Measurements from ENCODE around the gene MED22.
"Not testable (repeated sequence)": the region's sequence is repeated elsewhere in the genome, so short reads cannot be mapped to it uniquely, and the experiment has no call there.

MED22 gene

DNA sequence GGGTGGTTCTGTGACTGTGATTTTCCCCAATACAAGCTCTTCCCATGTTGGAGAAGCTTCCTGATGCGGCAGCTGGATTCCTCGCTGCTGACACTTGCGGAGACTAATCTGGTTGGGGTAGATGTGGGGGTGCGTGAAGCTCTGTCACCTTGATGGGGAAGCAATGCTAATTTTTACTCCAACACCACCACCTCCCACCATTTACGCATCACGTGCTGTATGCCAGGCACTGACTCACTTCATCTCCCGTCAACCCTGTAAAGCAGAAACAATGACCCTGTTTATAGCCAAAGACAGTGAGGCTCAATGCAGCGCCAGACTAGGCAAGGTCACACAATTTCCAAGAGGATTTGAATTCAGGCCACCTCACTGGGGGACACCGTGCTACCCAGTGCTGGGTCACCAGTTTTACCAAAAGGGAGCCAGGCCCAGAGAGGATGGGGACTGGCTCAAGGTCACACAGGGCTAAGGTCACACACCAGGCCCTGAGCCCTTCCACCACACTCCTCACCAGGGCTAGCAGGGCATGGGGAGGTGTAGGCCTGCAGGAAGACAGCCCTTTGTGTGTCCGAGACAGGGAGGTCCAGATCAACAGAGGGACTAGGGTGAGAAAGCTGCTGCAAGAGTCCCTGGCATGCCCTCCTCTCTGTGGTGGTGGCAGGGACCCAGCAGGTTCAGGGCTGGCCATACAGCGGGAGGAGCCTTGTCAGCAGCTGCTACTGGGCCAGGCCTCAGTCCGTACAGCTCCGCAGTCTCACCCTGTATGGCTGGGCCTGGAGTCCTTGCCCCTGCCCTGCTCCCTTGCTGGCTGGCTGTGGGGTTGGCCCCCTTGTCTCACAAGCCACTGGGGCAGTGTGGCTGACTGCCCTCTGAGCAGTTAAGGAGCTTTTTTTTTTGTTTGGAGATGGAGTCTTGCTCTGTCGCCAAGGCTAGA is 31.5 kb upstream of the MED22 start:
- Histone ChIP-seq H3K9me3 (ENCODE audit: control insufficient read depth, insufficient read depth, low read length) (peaks cover 10% of the 10 kb centered on the region; the same call in 1 of the 2 replicates), H3F3A (ENCODE audit: control insufficient read depth, insufficient read depth) (no peaks in the 10 kb centered on the region), H3K9me2 (replicated peaks; ENCODE audit: control insufficient read depth, low read length) (no peaks in the 10 kb centered on the region), H3K79me2 (ENCODE audit: control insufficient read depth, low read length) (peaks cover 15% of the 10 kb centered on the region), H3K4me3 (ENCODE audit: low read length) (no peak overlapping the region), H3K27me3 (ENCODE audit: control insufficient read depth, low read length) (peaks cover 5% of the 10 kb centered on the region; the same call in 1 of the 2 replicates), H3K4me2 (ENCODE audit: low read length) (no peak overlapping the region), H4K20me1 (ENCODE audit: control insufficient read depth, insufficient read depth, low read depth, low read length) (peaks cover 6% of the 10 kb centered on the region; the same call in 1 of the 2 replicates), H3K27ac (ENCODE audit: low read depth, low read length) (no peak overlapping the region), H3K36me3 (ENCODE audit: control insufficient read depth, low read length) (peaks cover 4% of the 10 kb centered on the region; the same call in 1 of the 2 replicates), H3K4me1 (ENCODE audit: control insufficient read depth, low read length) (peaks cover 18% of the 10 kb centered on the region)
- no peak for TF ChIP-seq EZH2phosphoT487 (IDR thresholded peaks at IDR 0.05; ENCODE audit: borderline replicate concordance, low read length)
- TF ChIP-seq, protein P1, sequence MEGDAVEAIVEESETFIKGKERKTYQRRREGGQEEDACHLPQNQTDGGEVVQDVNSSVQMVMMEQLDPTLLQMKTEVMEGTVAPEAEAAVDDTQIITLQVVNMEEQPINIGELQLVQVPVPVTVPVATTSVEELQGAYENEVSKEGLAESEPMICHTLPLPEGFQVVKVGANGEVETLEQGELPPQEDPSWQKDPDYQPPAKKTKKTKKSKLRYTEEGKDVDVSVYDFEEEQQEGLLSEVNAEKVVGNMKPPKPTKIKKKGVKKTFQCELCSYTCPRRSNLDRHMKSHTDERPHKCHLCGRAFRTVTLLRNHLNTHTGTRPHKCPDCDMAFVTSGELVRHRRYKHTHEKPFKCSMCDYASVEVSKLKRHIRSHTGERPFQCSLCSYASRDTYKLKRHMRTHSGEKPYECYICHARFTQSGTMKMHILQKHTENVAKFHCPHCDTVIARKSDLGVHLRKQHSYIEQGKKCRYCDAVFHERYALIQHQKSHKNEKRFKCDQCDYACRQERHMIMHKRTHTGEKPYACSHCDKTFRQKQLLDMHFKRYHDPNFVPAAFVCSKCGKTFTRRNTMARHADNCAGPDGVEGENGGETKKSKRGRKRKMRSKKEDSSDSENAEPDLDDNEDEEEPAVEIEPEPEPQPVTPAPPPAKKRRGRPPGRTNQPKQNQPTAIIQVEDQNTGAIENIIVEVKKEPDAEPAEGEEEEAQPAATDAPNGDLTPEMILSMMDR (IDR thresholded peaks at IDR 0.05; ENCODE audit: low read depth, low read length, poor library complexity, severe bottlenecking): no peak

DNA sequence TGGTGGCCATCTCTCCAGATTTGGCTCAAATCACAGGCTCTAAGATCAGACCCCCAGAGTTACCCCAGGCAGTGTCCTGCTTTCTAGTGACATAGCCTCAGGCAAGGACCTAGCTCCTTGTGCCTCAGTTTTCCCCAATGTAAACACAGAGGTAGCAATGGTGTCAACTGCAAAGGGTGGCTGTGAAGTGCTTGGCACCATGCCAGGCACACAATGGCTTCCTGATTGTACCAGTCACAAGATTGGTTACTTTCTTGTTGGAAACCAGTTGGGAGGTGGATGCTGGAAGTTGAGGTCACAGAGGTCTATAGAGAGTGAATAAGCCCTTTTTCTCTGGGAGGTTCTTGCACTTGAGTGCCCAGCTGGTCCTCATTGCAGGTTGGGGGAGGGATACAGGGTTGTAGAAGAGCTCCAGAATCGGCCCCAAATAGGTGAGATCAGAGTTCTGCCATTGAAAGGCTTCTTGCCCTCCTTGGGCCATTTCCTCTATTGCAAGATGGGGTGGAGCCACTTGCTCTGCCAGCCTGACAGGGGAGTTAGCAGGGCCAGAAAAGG is 30.6 kb upstream of the MED22 start:
- H3K27ac ChIP-seq (ENCODE audit: low read depth, low read length): no peak overlapping the region
- peaks cover 6% of the 10 kb centered on the region; the same call in 1 of the 2 replicates for H4K20me1 ChIP-seq (ENCODE audit: control insufficient read depth, insufficient read depth, low read depth, low read length)
- H3K4me3 ChIP-seq (ENCODE audit: low read length): no peak overlapping the region
- H3F3A ChIP-seq (ENCODE audit: control insufficient read depth, insufficient read depth): no peaks in the 10 kb centered on the region
- no peaks in the 10 kb centered on the region for H3K9me2 ChIP-seq (replicated peaks; ENCODE audit: control insufficient read depth, low read length)
- peaks cover 24% of the 10 kb centered on the region for H3K79me2 ChIP-seq (ENCODE audit: control insufficient read depth, low read length)
- TF ChIP-seq EZH2phosphoT487 (IDR thresholded peaks at IDR 0.05; ENCODE audit: borderline replicate concordance, low read length): no peak
- TF ChIP-seq, protein P1 (IDR thresholded peaks at IDR 0.05; ENCODE audit: low read depth, low read length, poor library complexity, severe bottlenecking): no peak
- H3K4me1 ChIP-seq (ENCODE audit: control insufficient read depth, low read length): peaks cover 23% of the 10 kb centered on the region
- H3K27me3 ChIP-seq (ENCODE audit: control insufficient read depth, low read length): peaks cover 5% of the 10 kb centered on the region; the same call in 1 of the 2 replicates
- H3K4me2 ChIP-seq (ENCODE audit: low read length): no peak overlapping the region
- H3K9me3 ChIP-seq (ENCODE audit: control insufficient read depth, insufficient read depth, low read length): peaks cover 10% of the 10 kb centered on the region; the same call in 1 of the 2 replicates
- peaks cover 9% of the 10 kb centered on the region for H3K36me3 ChIP-seq (ENCODE audit: control insufficient read depth, low read length)

DNA sequence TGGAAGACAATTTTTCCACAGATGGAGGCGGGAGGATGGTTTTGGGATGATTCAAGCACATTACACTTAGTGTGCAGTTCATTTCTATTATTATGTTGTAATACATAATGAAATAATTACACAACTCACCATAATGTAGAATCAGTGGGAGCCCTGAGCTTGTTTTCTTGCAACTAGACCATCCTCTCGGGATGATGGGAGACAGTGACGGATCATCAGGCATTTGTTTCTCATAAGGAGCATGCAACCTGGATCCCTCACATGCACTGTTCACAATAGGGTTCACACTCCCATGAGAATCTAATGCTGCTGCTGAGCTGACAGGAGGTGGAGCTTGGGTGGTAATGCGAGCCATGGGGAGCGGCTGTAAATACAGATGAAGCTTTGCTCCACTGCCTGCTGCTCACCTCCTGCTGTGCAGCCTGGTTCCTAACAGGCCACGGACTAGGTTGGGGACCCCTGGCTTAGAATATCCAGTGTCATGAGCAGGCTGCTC is 29.8 kb upstream of the MED22 start:
- H3K36me3 ChIP-seq (ENCODE audit: control insufficient read depth, low read length): peaks cover 16% of the 10 kb centered on the region
- no peaks in the 10 kb centered on the region for H3K9me2 ChIP-seq (replicated peaks; ENCODE audit: control insufficient read depth, low read length)
- no peak overlapping the region for H3K4me3 ChIP-seq (ENCODE audit: low read length)
- peaks cover 30% of the 10 kb centered on the region for H3K4me1 ChIP-seq (ENCODE audit: control insufficient read depth, low read length)
- peaks cover 6% of the 10 kb centered on the region; the same call in 1 of the 2 replicates for H3K9me3 ChIP-seq (ENCODE audit: control insufficient read depth, insufficient read depth, low read length)
- peaks cover 5% of the 10 kb centered on the region; the same call in 1 of the 2 replicates for H3K27me3 ChIP-seq (ENCODE audit: control insufficient read depth, low read length)
- TF ChIP-seq, protein P1 (IDR thresholded peaks at IDR 0.05; ENCODE audit: low read depth, low read length, poor library complexity, severe bottlenecking): no peak
- peaks cover 6% of the 10 kb centered on the region; the same call in 1 of the 2 replicates for H4K20me1 ChIP-seq (ENCODE audit: control insufficient read depth, insufficient read depth, low read depth, low read length)
- H3K79me2 ChIP-seq (ENCODE audit: control insufficient read depth, low read length): peaks cover 31% of the 10 kb centered on the region
- H3K27ac ChIP-seq (ENCODE audit: low read depth, low read length): no peak overlapping the region
- no peak overlapping the region for H3K4me2 ChIP-seq (ENCODE audit: low read length)
- H3F3A ChIP-seq (ENCODE audit: control insufficient read depth, insufficient read depth): no peaks in the 10 kb centered on the region

DNA sequence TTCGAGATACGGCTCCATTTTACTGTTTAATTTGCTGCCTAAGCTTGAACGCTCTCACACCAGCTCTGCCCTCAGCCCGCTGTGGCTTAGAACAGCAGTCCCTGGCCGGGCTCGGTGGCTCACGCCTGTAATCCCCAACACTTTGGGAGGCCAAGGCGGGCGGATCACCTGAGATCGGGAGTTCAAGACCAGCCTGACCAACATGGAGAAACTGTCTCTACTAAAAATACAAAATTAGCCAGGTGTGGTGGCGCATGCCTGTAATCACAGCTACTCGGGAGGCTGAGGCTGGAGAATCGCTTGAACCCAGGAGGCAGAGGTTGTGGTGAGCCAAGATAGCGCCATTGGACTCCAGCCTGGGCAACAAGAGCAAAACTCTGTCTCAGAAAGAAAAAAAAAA is 29.3 kb upstream of the MED22 start:
- not testable (repeated sequence) for H3K9me3 ChIP-seq (ENCODE audit: control insufficient read depth, insufficient read depth, low read length); H3K4me2 ChIP-seq (ENCODE audit: low read length); H3K4me3 ChIP-seq (ENCODE audit: low read length); H4K20me1 ChIP-seq (ENCODE audit: control insufficient read depth, insufficient read depth, low read depth, low read length); H3K9me2 ChIP-seq (replicated peaks; ENCODE audit: control insufficient read depth, low read length); H3K27ac ChIP-seq (ENCODE audit: low read depth, low read length); H3K27me3 ChIP-seq (ENCODE audit: control insufficient read depth, low read length); H3F3A ChIP-seq (ENCODE audit: control insufficient read depth, insufficient read depth)
- peaks cover 36% of the 10 kb centered on the region for H3K79me2 ChIP-seq (ENCODE audit: control insufficient read depth, low read length)
- peaks cover 20% of the 10 kb centered on the region for H3K36me3 ChIP-seq (ENCODE audit: control insufficient read depth, low read length)
- peaks cover 35% of the 10 kb centered on the region for H3K4me1 ChIP-seq (ENCODE audit: control insufficient read depth, low read length)

Data from DOHH2 (cell line).